ENCODE measurements around the gene SKAP1.

GRCh38 chr17:48442819-48443218 lies 12.8 kb upstream of the SKAP1 start:
- TF ChIP-seq POLR2AphosphoS5 (IDR thresholded peaks at IDR 0.05) (no peak), CTCF (IDR thresholded peaks at IDR 0.05 in 8 of 11, conservative IDR thresholded peaks at IDR 0.05 in 3 of 11) (no peak)
